ENCODE measurements around the gene SERTM1.
A peak's percentile ranks its signal among the peaks of the same experiment; 100 is the strongest.

The SERTM1 gene

GRCh38 chr13:36680913-36681312 lies 7.1 kb downstream of the SERTM1 start:
- peak; percentile 83 for DNase-seq (ENCODE audit: low read depth)
- TF ChIP-seq CTCF (conservative IDR thresholded peaks at IDR 0.05; ENCODE audit: control insufficient read depth, insufficient read depth, low read depth, low read length): no peak
- no peak overlapping the region for H3K4me3 ChIP-seq (ENCODE audit: control insufficient read depth, low read depth, low read length)

GRCh38 chr13:36681894-36682624 lies 8.2 kb downstream of the SERTM1 start:
- no peak for TF ChIP-seq CTCF (conservative IDR thresholded peaks at IDR 0.05; ENCODE audit: control insufficient read depth, insufficient read depth, low read depth, low read length)
- no peak overlapping the region for H3K4me3 ChIP-seq (ENCODE audit: control insufficient read depth, low read depth, low read length)
- DNase-seq (ENCODE audit: low read depth): no peak

DNA sequence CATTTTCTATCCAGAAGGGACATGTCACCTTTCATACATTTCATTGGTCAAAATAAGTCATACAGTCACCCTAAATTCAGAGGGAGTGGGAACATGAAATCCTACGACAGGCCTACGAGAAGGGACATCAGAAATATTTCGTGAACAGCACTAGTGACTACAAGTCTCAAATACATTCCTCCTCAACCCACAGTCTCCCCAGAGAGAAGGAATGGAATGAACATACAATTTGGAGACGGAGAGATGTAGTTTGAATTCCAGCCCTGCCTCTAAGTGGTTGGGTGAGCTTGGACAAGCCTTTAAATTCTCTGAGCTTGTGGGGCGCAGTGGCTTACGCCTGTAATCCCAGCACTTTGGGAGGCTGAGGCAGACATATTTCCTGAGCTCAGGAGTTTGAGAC lies 9.9 kb downstream of the SERTM1 start:
- TF ChIP-seq CTCF (conservative IDR thresholded peaks at IDR 0.05; ENCODE audit: control insufficient read depth, insufficient read depth, low read depth, low read length): no peak
- no peak for DNase-seq (ENCODE audit: low read depth)
- H3K4me3 ChIP-seq (ENCODE audit: control insufficient read depth, low read depth, low read length): no peak overlapping the region

DNA sequence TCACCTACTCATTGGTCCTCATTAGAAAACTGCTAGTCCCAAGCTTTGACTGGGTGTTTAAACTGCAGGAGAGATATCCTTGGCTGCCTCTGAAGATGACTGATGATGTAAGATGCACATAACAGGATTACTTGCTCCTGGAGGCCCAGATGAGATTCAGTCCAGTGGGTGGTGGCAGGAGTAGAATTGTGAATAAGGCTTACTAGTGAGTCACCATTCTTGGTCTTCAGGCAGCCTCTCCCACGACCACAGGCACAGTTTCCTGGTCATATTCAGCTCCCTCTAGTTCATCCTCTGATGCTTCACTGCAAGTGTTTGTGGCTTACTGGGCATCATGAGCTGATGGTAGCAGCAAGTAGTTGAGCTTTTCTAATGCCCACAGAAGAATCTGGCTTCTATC lies 12.1 kb downstream of the SERTM1 start:
- peak; percentile 86 for DNase-seq (ENCODE audit: low read depth)
- no peak overlapping the region for H3K4me3 ChIP-seq (ENCODE audit: control insufficient read depth, low read depth, low read length)
- TF ChIP-seq CTCF (conservative IDR thresholded peaks at IDR 0.05; ENCODE audit: control insufficient read depth, insufficient read depth, low read depth, low read length): no peak

- no peak overlapping the region for H3K4me3 ChIP-seq (ENCODE audit: control insufficient read depth, low read depth, low read length)
- no peak for TF ChIP-seq CTCF (conservative IDR thresholded peaks at IDR 0.05; ENCODE audit: control insufficient read depth, insufficient read depth, low read depth, low read length)
- no peak for DNase-seq (ENCODE audit: low read depth)
These were observed 22.7 kb downstream of the SERTM1 start for GRCh38 chr13:36696410-36697010.

- DNase-seq (ENCODE audit: low read depth): peak; percentile 25
- TF ChIP-seq CTCF (conservative IDR thresholded peaks at IDR 0.05; ENCODE audit: control insufficient read depth, insufficient read depth, low read depth, low read length): no peak
- no peak overlapping the region for H3K4me3 ChIP-seq (ENCODE audit: control insufficient read depth, low read depth, low read length)
These were observed 26.4 kb downstream of the SERTM1 start for GRCh38 chr13:36700170-36700569.
